SU-DHL-6 (cell line): Measurements from ENCODE around the gene ST6GALNAC4.

ENCODE experiments used
- CTCF ChIP-seq: fragments of 200-600 bp; sonication (generic); IDR thresholded peaks from one replicate; pipeline ENCODE4 v1.5.1; 2017; ENCODE audit warnings: antibody characterized with exemption, mild to moderate bottlenecking, low read length, moderate library complexity; ENCODE audit not compliant: insufficient read depth, poor library complexity, severe bottlenecking
- EZH2phosphoT487 ChIP-seq: fragments of 200-600 bp; sonication (generic), shearing (Covaris generic); conservative IDR thresholded peaks from 2 replicates; pipeline ENCODE4 v1.6.1; 2018; ENCODE audit warnings: mild to moderate bottlenecking, antibody characterized with exemption, low read length, moderate library complexity, mixed read lengths

- TF ChIP-seq CTCF (no peak), EZH2phosphoT487 (no peak)
Observed at GRCh38 chr9:127912296-127912695, 4.5 kb downstream of the ST6GALNAC4 start.
